PC-3 (cell line): Measurements from ENCODE around the gene HNRNPUL2. TPM values are rescaled to one million over a fixed set of nuclear protein-coding genes. Genes with fewer than 3 reads are reported as not detected.

Experiments
- ATAC-seq: fragments of 200-7000 bp; cut with Tn5 transposase; 2 replicates; pipeline ENCODE4 v1.9.1; 2020; ENCODE audit warnings: mild to moderate bottlenecking, moderate library complexity
- BruUV-seq: library from RNA; stranded (reverse); fragments of 400-500 nt; replicated peaks from 2 replicates; lab custom pipeline; 2021; lab: Mats Ljungman, UMichigan
- CTCF ChIA-PET: fragments of 300-600 bp; sonication (Branson Sonifier 250); formaldehyde crosslinking; loops from one replicate; lab custom pipeline; 2022; ENCODE audit warnings: antibody characterized with exemption; lab: Charles Lee
- POLR2A ChIA-PET: fragments of 300-600 bp; sonication (Branson Sonifier 250); formaldehyde crosslinking; loops from one replicate; lab custom pipeline; 2022; ENCODE audit warnings: antibody characterized with exemption; ENCODE audit not compliant: unreplicated experiment; lab: Charles Lee
- DNase-seq: peaks from one replicate; pipeline ENCODE4 v3.0.0-alpha.2; 2015
- H2AFZ ChIP-seq: fragments of 300-600 bp; sonication (generic); 2 replicates; pipeline ENCODE4 v1.6.0; 2016; ENCODE audit warnings: antibody characterized with exemption, low read length
- H3F3A ChIP-seq: fragments of 300-600 bp; sonication (generic); one replicate; pipeline ENCODE4 v1.6.0; 2017; ENCODE audit warnings: antibody characterized with exemption, low read length, control low read depth, mild to moderate bottlenecking; ENCODE audit not compliant: unreplicated experiment
- H3K27ac ChIP-seq: fragments of 300-600 bp; sonication (generic); 2 replicates; pipeline ENCODE4 v1.5.1; 2016; ENCODE audit warnings: mild to moderate bottlenecking, low read length
- H3K27me3 ChIP-seq: fragments of 300-600 bp; sonication (generic); 2 replicates; pipeline ENCODE4 v1.6.1; 2016; ENCODE audit warnings: low read length, mixed read lengths
- H3K36me3 ChIP-seq: fragments of 300-600 bp; sonication (generic); 2 replicates; pipeline ENCODE4 v1.6.1; 2016; ENCODE audit warnings: low read depth, mixed run types, low read length, mixed read lengths
- H3K4me1 ChIP-seq: fragments of 300-600 bp; sonication (generic); 2 replicates; pipeline ENCODE4 v1.5.1; 2016; ENCODE audit warnings: low read length; ENCODE audit not compliant: insufficient read depth
- H3K4me2 ChIP-seq: fragments of 300-600 bp; sonication (generic); 2 replicates; pipeline ENCODE4 v1.6.0; 2016; ENCODE audit warnings: low read length
- H3K4me3 ChIP-seq: fragments of 300-600 bp; sonication (generic); 2 replicates; pipeline ENCODE4 v1.5.1; 2016; ENCODE audit warnings: mild to moderate bottlenecking, low read length, mixed read lengths
- H3K79me2 ChIP-seq: fragments of 300-600 bp; sonication (generic); 2 replicates; pipeline ENCODE4 v1.6.1; 2017; ENCODE audit warnings: low read length, mixed read lengths
- H3K9ac ChIP-seq: fragments of 300-600 bp; sonication (generic); 2 replicates; pipeline ENCODE4 v1.6.0; 2016; ENCODE audit warnings: mild to moderate bottlenecking, low read length
- H3K9me2 ChIP-seq: fragments of 300-600 bp; sonication (generic); replicated peaks from 2 replicates; pipeline ENCODE4 v1.6.1; 2016; ENCODE audit warnings: mixed run types, low read length, mixed read lengths
- H3K9me3 ChIP-seq: fragments of 300-600 bp; sonication (generic); 2 replicates; pipeline ENCODE4 v1.6.1; 2016; ENCODE audit warnings: low read length, mixed read lengths
- H4K20me1 ChIP-seq: fragments of 300-600 bp; sonication (generic); 2 replicates; pipeline ENCODE4 v1.6.1; 2016; ENCODE audit warnings: low read length, mixed read lengths
- CTCF ChIP-seq: fragments of 300-600 bp; sonication (generic); conservative IDR thresholded peaks from 2 replicates; pipeline ENCODE4 v1.5.1; 2017; ENCODE audit warnings: antibody characterized with exemption, low read depth, mild to moderate bottlenecking, low read length
- EZH2 ChIP-seq: fragments of 300-600 bp; sonication (generic); IDR thresholded peaks from one replicate; pipeline ENCODE4 v1.6.1; 2017; ENCODE audit warnings: antibody characterized with exemption, mild to moderate bottlenecking, low read length; ENCODE audit not compliant: unreplicated experiment
- EZH2phosphoT487 ChIP-seq: fragments of 300-600 bp; sonication (generic); IDR thresholded peaks from 2 replicates; pipeline ENCODE4 v1.6.1; 2018; ENCODE audit warnings: mild to moderate bottlenecking, antibody characterized with exemption, low read length, borderline replicate concordance
- intact Hi-C: fragments of 100-400 bp; cut with micrococcal nuclease; formaldehyde crosslinking; loops from 2 replicates; pipeline ENCODE4 v1.9.0; 2023
- total RNA-seq: library from RNA; depleted of rRNA; stranded (reverse); fragments of >200 nt; gene quantifications from 2 replicates; pipeline ENCODE4 v1.2.3, GENCODE V29; 2014

Gene HNRNPUL2
- total RNA-seq, 1 experiment from 2014 or later, result 15.5 TPM

- H3K36me3 ChIP-seq, result peaks cover 40% of the 10 kb centered on the region
- no peak overlapping the region for H2AFZ ChIP-seq
- DNase-seq (peak; percentile 40), ATAC-seq (no peak)
- H3K4me1 ChIP-seq, result peaks cover 9% of the 10 kb centered on the region
- H3K4me3 ChIP-seq, result peak overlapping the region; percentile 91
- ChIA-PET CTCF (no interaction called here), POLR2A (interaction anchor here (0.7 kb wide), 3 partner anchors 48 to 135 kb away, joined by 3 to 5 read pairs (median 4); no protein-coding TSS in a partner anchor)
- no peaks in the 10 kb centered on the region for H3K9me2 ChIP-seq
- intact Hi-C loops, result loop anchor here (2.0 to 10.0 kb wide), 4 partner anchors 48 to 1459 kb away; partner anchors contain the start of genes SLC3A2, STIP1 and UBXN1
- H3K4me2 ChIP-seq, result peak overlapping the region; percentile 88
- H3K9me3 ChIP-seq, result no peaks in the 10 kb centered on the region
- TSS peak; percentile 35 for BruUV-seq
- TF ChIP-seq CTCF, result no peak
- no peak for TF ChIP-seq EZH2phosphoT487
- no peak for TF ChIP-seq EZH2
- H3K9ac ChIP-seq, result peak overlapping the region; percentile 85
- H4K20me1 ChIP-seq, result peaks cover 46% of the 10 kb centered on the region
- H3K79me2 ChIP-seq, result peaks cover 83% of the 10 kb centered on the region
- H3K27me3 ChIP-seq, result no peaks in the 10 kb centered on the region
- no peaks in the 10 kb centered on the region for H3F3A ChIP-seq
- H3K27ac ChIP-seq, result no peak overlapping the region
Observed at GRCh38 chr11:62725646-62726045, 1.6 kb downstream of the HNRNPUL2 start.

- ChIA-PET CTCF (interaction anchor here (0.8 kb wide), 1 partner anchor 47 kb away, joined by 3 read pairs; the partner anchor contains the start of gene TAF6L), POLR2A (interaction anchor here (0.7 kb wide), 1 partner anchor 92 kb away, joined by 3 read pairs; no protein-coding TSS in a partner anchor)
- TF ChIP-seq EZH2phosphoT487 (no peak), EZH2 (no peak), CTCF (no peak)
- H4K20me1 ChIP-seq, result peaks cover 46% of the 10 kb centered on the region
- no peak for ATAC-seq
- H3K4me1 ChIP-seq, result peaks cover 9% of the 10 kb centered on the region
- intact Hi-C loops, result loop anchor here (10.0 kb wide), 1 partner anchor 1461 kb away; the partner anchor contains the start of gene STIP1
- no peaks in the 10 kb centered on the region for H3K27me3 ChIP-seq
- H3K4me3 ChIP-seq, result peak overlapping the region; percentile 91
- H2AFZ ChIP-seq, result no peak overlapping the region
- no peaks in the 10 kb centered on the region for H3K9me3 ChIP-seq
- BruUV-seq, result no TSS peak
- DNase-seq, result no peak
- peaks cover 82% of the 10 kb centered on the region for H3K79me2 ChIP-seq
- H3K9ac ChIP-seq, result peak overlapping the region; percentile 85
- H3K27ac ChIP-seq, result no peak overlapping the region
- peak overlapping the region; percentile 88 for H3K4me2 ChIP-seq
- H3K9me2 ChIP-seq, result no peaks in the 10 kb centered on the region
- peaks cover 53% of the 10 kb centered on the region for H3K36me3 ChIP-seq
- no peaks in the 10 kb centered on the region for H3F3A ChIP-seq
Observed at GRCh38 chr11:62724171-62724570, 3.1 kb downstream of the HNRNPUL2 start.

GRCh38 chr11:62721994-62722393, 5.3 kb downstream of the HNRNPUL2 start:
- TF ChIP-seq EZH2, result no peak
- no peak for TF ChIP-seq EZH2phosphoT487
- peak; percentile 51 for TF ChIP-seq CTCF
- Histone ChIP-seq H3K4me2 (no peak overlapping the region), H4K20me1 (peaks cover 46% of the 10 kb centered on the region), H3K9me2 (no peaks in the 10 kb centered on the region), H3K9me3 (no peaks in the 10 kb centered on the region), H3K9ac (no peak overlapping the region), H3K4me3 (no peak overlapping the region), H3F3A (no peaks in the 10 kb centered on the region), H3K27ac (no peak overlapping the region), H2AFZ (no peak overlapping the region), H3K79me2 (peaks cover 82% of the 10 kb centered on the region), H3K4me1 (peaks cover 9% of the 10 kb centered on the region), H3K36me3 (peaks cover 68% of the 10 kb centered on the region), H3K27me3 (no peaks in the 10 kb centered on the region)
- DNase-seq (peak; percentile 40), ATAC-seq (peak; percentile 22; the same call in 1 of the 2 replicates)
- intact Hi-C loops, result loop anchor here (10.0 kb wide), 1 partner anchor 1463 kb away; the partner anchor contains the start of gene STIP1
- ChIA-PET POLR2A (no interaction called here), CTCF (no interaction called here)
- BruUV-seq, result TSS peak; percentile 34
